ENCODE measurements around the gene MFSD12.

- TF ChIP-seq CTCF (conservative IDR thresholded peaks at IDR 0.05; ENCODE audit: low read depth, low read length), result no peak
- TF ChIP-seq EZH2 (IDR thresholded peaks at IDR 0.05; ENCODE audit: borderline replicate concordance, low read depth, low read length, poor library complexity, severe bottlenecking), result no peak
These were observed 11.3 kb downstream of the MFSD12 start for GRCh38 chr19:3546119-3546518.

Data from A673 (cell line).